Body of pancreas (tissue), 4 donors: Measurements from ENCODE around the gene DOC2B.

Experiments used
- POLR2A ChIP-seq, 3 donors: fragments of 450-650 bp; IDR thresholded peaks; one replicate each; pipeline ENCODE4 v1.6.1; 2016; ENCODE audit warnings: antibody characterized with exemption in 3 of 3, mild to moderate bottlenecking in 2 of 3
- TF ChIP-seq, protein P1 (sequence below), 7 experiments: fragments of 450-650 bp in 4 of 7; fragments of 200-600 bp in 3 of 7; sonication (generic) in 3 of 7; IDR thresholded peaks; one replicate each; pipeline ENCODE4 v1.5.1; 2016 to 2019; ENCODE audit warnings: antibody characterized with exemption in 7 of 7

DNA sequence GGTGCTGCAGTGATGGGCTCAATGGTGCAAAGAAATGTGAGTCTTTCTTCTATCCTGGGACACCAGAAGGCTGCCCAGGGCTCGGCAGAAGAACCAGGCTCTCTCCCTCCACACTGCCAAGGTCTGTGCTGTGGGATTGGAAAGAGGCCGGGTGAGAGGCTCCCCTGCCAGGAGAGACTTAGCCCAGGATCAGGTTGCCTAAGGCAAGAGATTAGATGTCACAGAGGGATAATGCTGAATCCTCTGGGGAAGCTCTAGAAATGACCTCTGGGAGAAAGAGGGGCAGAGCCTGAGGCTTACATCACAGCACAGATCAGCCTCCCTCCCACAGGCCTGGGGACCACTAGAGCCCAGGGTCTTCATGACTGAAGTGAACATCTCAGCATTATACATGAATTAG, 5.7 kb upstream of the DOC2B start:
- TF ChIP-seq, protein P1, sequence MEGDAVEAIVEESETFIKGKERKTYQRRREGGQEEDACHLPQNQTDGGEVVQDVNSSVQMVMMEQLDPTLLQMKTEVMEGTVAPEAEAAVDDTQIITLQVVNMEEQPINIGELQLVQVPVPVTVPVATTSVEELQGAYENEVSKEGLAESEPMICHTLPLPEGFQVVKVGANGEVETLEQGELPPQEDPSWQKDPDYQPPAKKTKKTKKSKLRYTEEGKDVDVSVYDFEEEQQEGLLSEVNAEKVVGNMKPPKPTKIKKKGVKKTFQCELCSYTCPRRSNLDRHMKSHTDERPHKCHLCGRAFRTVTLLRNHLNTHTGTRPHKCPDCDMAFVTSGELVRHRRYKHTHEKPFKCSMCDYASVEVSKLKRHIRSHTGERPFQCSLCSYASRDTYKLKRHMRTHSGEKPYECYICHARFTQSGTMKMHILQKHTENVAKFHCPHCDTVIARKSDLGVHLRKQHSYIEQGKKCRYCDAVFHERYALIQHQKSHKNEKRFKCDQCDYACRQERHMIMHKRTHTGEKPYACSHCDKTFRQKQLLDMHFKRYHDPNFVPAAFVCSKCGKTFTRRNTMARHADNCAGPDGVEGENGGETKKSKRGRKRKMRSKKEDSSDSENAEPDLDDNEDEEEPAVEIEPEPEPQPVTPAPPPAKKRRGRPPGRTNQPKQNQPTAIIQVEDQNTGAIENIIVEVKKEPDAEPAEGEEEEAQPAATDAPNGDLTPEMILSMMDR (IDR thresholded peaks at IDR 0.05), result no peak
- no peak for TF ChIP-seq POLR2A (IDR thresholded peaks at IDR 0.05)
